H1 (cell line): ENCODE data around the gene TLCD5. TPM values are rescaled to one million over a fixed set of nuclear protein-coding genes. Genes with fewer than 3 reads are reported as not detected.

Experiments
- ATF3 ChIP-seq: IDR thresholded peaks from 2 replicates; pipeline ENCODE4 v1.6.1; 2011; ENCODE audit warnings: low read depth, mild to moderate bottlenecking, low read length; ENCODE audit not compliant: insufficient read depth
- BRCA1 ChIP-seq: IDR thresholded peaks from 2 replicates; pipeline ENCODE4 v1.6.1; 2012; ENCODE audit warnings: low read depth, low read length, improper control_type of control experiment
- CBX5 ChIP-seq: fragments of 300-800, 300-1000 bp; sonication (generic); IDR thresholded peaks from 2 replicates; pipeline ENCODE4 v1.7.1; 2016; ENCODE audit warnings: antibody characterized with exemption, low read length, low read depth
- KDM4A ChIP-seq: IDR thresholded peaks from one replicate; pipeline ENCODE4 v1.7.1; 2012; ENCODE audit warnings: low read depth, mild to moderate bottlenecking, moderate library complexity, low read length, inconsistent platforms; ENCODE audit not compliant: severe bottlenecking
- PHF8 ChIP-seq: fragments of 200-600 bp; sonication (generic); conservative IDR thresholded peaks from 2 replicates; pipeline ENCODE4 v1.7.1; 2012; ENCODE audit warnings: low read depth, mild to moderate bottlenecking, inconsistent platforms, low read length, moderate library complexity
- RXRA ChIP-seq: IDR thresholded peaks from 2 replicates; pipeline ENCODE4 v1.6.1; 2011; ENCODE audit warnings: low read depth, mild to moderate bottlenecking, low read length, moderate library complexity; ENCODE audit not compliant: insufficient read depth
- SIRT6 ChIP-seq: IDR thresholded peaks from one replicate; pipeline ENCODE4 v1.7.1; 2012; ENCODE audit warnings: low read length, inconsistent platforms
- SP2 ChIP-seq: IDR thresholded peaks from 2 replicates; pipeline ENCODE4 v1.6.1; 2012; ENCODE audit warnings: mild to moderate bottlenecking, low read length, inconsistent platforms
- ZNF274 ChIP-seq: IDR thresholded peaks from 2 replicates; pipeline ENCODE4 v1.7.0; 2012; ENCODE audit warnings: low read length, borderline replicate concordance; ENCODE audit errors: extremely low read depth
- polyA plus RNA-seq, 7 experiments: library from polyadenylated mRNA; depleted of rRNA in 3 of 7; stranded (reverse) in 5 of 7; unstranded in 2 of 7; fragments of >200 nt in 5 of 7; fragments of 200-250 nt in 2 of 7; gene quantifications; 1 replicate in 5 of 7; 2 replicates in 1 of 7; 4 replicates in 1 of 7; pipeline versions ENCODE4 v1.2.1 to v1.2.3, GENCODE V29; 2011 to 2013; ENCODE audit warnings: missing spikeins in 2 of 7, mixed read lengths in 2 of 7
- total RNA-seq: library from RNA; stranded (reverse); fragmentation: NEBNext Ultra II Directional; extraction: Animal tissue kit (Norgen Biotek cat#: 25700); gene quantifications from 2 replicates; pipeline ENCODE4 v1.2.1, GENCODE V29; 2021
- TF ChIP-seq, protein P1 (sequence below): fragments of 300-600 bp; sonication (generic); IDR thresholded peaks from 2 replicates; pipeline ENCODE4 v1.7.1; 2012; ENCODE audit warnings: low read length, moderate library complexity, mild to moderate bottlenecking, inconsistent platforms; ENCODE audit not compliant: insufficient replicate concordance

The TLCD5 gene
- total and polyA plus RNA-seq, 2 of the 8 experiments (the other 6 are each of a cell fraction or from before 2014, with no cell fraction given): 9.5 to 10.1 TPM

DNA sequence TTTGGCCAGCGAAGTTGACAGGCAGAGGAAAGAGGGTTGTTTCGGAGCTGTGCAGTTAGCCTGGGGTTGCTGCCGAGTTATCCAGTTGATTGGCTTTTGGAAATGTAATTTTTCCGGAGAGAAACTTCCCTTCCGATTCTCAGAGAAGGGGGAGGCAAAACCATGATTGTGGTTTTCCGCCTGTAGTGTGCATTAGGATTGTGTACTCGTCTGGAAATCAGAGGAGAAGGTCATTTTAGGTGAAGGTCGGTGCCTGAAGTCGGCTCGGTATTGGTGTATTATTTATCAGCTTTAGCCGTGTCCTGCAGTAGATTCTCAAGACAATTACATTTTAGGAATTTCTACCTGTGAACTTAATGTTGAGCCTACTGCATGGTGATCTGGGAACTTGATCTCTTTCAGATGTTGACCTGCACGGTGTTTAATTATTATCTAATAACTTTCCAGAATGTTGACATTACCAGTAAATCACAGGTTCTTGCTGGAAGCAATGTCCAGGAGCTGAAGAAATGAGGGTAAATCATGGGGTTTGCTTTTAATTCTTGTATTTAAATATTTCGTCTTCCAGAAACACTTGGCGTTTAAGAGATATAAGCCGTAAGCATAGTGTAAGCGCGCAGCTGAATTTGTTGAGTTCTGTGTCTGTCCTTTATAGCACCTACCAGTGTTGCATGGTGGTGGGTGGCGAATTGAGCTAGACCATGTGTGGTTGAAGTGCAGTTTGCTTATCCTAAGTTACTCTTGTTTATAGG is 12.4 kb downstream of the TLCD5 start (continued):
- TF ChIP-seq, protein P1, sequence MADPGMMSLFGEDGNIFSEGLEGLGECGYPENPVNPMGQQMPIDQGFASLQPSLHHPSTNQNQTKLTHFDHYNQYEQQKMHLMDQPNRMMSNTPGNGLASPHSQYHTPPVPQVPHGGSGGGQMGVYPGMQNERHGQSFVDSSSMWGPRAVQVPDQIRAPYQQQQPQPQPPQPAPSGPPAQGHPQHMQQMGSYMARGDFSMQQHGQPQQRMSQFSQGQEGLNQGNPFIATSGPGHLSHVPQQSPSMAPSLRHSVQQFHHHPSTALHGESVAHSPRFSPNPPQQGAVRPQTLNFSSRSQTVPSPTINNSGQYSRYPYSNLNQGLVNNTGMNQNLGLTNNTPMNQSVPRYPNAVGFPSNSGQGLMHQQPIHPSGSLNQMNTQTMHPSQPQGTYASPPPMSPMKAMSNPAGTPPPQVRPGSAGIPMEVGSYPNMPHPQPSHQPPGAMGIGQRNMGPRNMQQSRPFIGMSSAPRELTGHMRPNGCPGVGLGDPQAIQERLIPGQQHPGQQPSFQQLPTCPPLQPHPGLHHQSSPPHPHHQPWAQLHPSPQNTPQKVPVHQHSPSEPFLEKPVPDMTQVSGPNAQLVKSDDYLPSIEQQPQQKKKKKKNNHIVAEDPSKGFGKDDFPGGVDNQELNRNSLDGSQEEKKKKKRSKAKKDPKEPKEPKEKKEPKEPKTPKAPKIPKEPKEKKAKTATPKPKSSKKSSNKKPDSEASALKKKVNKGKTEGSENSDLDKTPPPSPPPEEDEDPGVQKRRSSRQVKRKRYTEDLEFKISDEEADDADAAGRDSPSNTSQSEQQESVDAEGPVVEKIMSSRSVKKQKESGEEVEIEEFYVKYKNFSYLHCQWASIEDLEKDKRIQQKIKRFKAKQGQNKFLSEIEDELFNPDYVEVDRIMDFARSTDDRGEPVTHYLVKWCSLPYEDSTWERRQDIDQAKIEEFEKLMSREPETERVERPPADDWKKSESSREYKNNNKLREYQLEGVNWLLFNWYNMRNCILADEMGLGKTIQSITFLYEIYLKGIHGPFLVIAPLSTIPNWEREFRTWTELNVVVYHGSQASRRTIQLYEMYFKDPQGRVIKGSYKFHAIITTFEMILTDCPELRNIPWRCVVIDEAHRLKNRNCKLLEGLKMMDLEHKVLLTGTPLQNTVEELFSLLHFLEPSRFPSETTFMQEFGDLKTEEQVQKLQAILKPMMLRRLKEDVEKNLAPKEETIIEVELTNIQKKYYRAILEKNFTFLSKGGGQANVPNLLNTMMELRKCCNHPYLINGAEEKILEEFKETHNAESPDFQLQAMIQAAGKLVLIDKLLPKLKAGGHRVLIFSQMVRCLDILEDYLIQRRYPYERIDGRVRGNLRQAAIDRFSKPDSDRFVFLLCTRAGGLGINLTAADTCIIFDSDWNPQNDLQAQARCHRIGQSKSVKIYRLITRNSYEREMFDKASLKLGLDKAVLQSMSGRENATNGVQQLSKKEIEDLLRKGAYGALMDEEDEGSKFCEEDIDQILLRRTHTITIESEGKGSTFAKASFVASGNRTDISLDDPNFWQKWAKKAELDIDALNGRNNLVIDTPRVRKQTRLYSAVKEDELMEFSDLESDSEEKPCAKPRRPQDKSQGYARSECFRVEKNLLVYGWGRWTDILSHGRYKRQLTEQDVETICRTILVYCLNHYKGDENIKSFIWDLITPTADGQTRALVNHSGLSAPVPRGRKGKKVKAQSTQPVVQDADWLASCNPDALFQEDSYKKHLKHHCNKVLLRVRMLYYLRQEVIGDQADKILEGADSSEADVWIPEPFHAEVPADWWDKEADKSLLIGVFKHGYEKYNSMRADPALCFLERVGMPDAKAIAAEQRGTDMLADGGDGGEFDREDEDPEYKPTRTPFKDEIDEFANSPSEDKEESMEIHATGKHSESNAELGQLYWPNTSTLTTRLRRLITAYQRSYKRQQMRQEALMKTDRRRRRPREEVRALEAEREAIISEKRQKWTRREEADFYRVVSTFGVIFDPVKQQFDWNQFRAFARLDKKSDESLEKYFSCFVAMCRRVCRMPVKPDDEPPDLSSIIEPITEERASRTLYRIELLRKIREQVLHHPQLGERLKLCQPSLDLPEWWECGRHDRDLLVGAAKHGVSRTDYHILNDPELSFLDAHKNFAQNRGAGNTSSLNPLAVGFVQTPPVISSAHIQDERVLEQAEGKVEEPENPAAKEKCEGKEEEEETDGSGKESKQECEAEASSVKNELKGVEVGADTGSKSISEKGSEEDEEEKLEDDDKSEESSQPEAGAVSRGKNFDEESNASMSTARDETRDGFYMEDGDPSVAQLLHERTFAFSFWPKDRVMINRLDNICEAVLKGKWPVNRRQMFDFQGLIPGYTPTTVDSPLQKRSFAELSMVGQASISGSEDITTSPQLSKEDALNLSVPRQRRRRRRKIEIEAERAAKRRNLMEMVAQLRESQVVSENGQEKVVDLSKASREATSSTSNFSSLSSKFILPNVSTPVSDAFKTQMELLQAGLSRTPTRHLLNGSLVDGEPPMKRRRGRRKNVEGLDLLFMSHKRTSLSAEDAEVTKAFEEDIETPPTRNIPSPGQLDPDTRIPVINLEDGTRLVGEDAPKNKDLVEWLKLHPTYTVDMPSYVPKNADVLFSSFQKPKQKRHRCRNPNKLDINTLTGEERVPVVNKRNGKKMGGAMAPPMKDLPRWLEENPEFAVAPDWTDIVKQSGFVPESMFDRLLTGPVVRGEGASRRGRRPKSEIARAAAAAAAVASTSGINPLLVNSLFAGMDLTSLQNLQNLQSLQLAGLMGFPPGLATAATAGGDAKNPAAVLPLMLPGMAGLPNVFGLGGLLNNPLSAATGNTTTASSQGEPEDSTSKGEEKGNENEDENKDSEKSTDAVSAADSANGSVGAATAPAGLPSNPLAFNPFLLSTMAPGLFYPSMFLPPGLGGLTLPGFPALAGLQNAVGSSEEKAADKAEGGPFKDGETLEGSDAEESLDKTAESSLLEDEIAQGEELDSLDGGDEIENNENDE: no peak
- TF ChIP-seq RXRA: no peak
- TF ChIP-seq KDM4A: no peak
- no peak for TF ChIP-seq ZNF274
- no peak for TF ChIP-seq SIRT6
- TF ChIP-seq PHF8: no peak
- no peak for TF ChIP-seq SP2
- no peak for TF ChIP-seq ATF3
- no peak for TF ChIP-seq CBX5
- no peak for TF ChIP-seq BRCA1
